DMS 273 (cell line): ENCODE results near the gene OSBP2.

Experiments
- DNase-seq: peaks from one replicate; lab custom pipeline; 2025; ENCODE audit not compliant: unreplicated experiment; lab: John Stamatoyannopoulos, UW

The OSBP2 gene

DNA sequence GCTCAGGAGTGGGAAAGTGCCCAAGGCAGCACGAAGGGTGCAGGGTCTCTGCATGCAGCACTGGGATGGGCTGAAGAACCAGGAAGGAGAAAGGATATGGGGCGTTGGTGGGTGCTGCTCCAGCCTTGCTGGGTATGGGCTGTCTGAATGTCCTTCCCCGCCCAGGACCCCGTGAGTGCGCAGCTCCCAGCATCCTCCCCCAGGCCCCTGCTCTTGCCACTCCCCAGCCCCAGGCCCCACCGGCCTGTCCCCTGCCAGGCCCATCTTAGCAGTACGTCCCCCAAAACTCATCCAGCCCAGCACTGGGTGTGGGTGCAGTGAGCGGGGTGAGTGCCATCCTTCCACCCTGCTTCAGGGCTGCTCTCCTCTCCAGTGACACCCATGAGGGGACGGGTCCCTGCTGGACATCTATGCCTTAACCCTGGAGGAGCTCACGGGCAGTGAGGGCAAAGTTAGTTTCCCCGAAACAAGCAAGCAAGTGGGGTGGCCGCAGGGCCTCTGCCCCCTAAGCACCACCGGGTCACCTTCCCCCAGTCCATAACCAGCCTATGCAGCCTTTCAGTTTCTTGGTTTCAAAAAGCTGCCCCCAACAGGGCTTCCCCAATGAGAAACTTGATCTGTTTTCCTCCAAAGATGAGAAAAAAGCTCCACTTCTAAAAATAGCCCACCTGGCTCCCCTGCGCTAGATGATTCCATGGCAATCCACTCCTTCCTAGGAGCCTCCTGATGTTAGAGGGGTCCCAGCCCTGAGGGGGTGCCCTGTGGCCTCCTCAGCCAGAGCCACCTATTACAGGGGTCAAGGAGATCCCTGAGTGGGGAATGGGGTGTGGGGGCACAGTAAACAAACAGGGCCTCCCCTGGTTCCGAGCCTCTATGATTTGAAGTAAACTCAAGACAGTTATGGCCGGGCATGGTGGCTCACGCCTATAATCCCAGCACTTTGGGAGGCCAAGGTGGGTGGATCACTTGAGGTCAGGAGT lies 170.1 kb downstream of the OSBP2 start:
- DNase-seq: no peak

DNA sequence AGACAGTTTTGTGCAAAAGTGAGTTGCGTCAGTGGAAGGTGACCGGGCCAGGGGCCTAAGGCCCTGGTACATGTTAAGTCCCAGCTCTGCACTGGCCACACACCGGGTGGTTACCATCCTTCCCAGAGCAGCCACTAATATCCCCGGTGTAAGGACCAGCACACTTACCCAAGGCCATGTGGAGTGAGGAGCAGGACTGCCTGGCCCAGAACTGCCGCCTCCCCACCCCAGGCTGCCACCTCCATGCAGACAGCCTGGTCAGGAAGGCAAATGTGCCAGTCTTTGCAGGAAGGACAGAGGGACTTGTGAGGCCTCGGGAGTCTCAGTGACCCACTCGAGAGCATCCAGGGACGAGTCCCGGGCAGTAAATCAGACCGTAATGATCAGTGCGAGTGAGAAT lies 171.0 kb downstream of the OSBP2 start:
- DNase-seq: no peak

- no peak for DNase-seq
Observed at GRCh38 chr22:30866216-30866615, 171.5 kb downstream of the OSBP2 start.

- DNase-seq: peak; percentile 4
Observed at GRCh38 chr22:30866811-30867271, 172.2 kb downstream of the OSBP2 start.

DNA sequence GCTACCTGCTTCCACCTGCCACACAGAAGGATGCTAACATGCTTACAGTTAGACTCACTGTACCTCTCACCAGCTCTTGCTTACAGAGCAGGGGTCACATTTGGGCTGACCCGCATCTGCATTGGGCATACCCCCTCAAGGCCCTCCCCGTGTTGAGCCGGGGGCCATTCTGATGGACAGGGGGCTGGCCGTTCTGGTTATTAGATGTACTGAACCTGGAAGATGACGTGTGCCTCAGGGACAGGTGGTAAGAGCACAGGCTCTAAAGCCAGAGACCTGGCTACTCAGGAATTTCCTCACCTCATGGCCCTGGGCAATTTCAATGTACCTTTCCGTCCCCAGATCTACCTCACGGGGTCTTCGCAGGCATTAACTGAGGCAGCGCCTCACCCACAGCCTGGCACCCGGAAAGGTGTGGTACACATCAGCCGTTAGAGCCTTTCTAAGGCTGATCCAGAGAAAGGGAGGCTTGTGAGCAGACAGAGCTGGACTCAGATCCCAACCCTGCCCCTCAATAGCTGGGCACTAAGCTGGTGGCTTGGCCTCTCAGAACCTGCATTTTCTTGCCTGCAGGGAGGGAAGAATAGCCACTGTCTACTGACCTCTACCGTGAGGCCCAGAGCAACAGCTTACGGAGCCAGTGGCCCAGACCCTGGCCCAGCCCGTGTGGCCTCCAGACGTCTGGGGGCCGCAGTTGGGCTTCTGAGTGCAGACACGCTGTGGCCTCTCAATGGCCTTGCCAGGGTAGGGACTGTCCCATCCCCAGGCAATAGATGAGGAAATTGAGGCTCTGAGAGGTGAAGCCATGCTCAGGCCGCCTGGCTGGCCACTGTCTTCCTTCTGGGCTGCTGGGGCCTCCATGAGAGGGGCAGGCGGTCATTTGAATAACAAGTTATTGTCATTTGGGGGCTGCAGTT lies 173.3 kb downstream of the OSBP2 start:
- DNase-seq: no peak

- DNase-seq: peak; percentile 10
Observed at GRCh38 chr22:30868663-30869385, 174.2 kb downstream of the OSBP2 start.

DNA sequence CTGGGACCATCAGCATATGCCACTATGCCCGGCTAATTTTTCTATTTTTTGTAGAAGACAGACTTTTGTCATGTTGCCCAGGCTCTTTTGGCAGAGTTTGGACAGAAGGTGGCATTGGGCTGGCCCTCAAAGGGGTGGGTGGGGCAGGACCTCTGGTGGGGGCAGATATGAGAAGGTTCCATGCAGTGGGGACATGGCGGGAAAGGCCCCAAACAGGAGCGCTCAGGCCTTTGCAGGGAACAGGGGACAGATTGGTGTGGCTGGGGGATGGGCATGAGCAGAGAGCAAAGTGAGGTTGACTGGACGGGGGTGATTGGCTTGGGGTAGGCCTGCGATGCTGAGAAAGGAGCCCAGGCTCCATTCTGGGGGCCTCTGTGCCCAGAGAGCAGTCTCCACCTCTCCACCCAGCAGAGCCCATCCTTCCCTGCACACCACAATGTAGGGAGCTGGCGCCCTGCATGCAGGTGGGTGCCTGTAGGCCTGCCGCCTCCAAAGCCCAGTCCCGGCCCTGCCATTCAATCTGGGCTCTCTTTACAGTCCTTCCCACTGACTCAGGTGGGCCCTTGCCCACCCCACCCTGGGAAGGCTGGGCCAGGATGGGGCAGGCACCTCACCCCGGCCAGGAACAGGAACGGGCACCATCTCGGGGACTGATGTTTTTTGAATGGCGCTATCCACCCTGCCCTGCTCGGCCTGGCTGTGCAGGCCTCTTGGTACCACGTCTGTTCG lies 175.2 kb downstream of the OSBP2 start:
- no peak for DNase-seq

DNA sequence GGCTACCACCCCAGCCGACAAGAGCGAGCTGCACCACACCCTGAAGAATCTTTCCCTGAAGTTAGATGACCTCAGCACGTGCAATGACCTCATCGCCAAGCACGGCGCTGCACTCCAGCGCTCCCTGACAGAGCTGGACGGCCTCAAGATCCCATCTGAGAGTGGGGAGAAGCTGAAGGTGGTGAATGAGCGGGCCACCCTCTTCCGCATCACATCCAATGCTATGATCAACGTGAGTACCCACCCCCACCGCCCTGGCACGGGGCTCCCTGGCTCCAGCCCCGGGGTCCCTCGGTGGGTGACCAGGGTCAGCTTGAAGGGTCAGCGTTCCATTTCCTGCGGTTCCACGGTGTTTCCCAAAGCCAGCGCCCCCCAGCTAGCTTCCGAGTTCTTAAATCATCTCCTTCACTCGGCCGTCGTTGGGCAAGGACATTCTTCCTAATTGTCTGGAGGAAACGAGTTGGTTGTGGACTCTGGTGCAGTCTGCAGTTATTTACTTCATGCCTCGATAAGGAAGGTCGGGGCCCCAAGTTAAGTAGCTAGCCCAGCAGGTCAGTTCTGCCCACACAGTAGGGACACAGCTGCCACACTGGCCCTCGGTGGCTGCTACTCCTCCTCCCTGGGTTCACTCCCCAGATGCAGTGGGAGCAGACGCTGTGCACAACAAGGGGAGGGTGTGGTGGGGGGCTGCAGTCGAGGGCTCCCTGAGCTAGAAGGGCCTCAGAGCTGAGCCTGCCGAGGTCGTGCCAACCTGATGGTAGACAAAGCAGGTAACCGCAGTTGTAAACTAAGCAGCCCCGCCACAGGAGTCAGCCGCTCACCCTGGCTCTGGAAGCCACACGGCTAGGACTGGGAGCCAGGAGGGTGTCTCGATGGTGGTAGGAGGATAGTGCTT lies 176.0 kb downstream of the OSBP2 start:
- no peak for DNase-seq

- no peak for DNase-seq
Observed at GRCh38 chr22:30871391-30872284, 177.0 kb downstream of the OSBP2 start.

- DNase-seq: no peak
Observed at GRCh38 chr22:30872285-30873041, 177.8 kb downstream of the OSBP2 start.

- DNase-seq: no peak
Observed at GRCh38 chr22:30873086-30873650, 178.5 kb downstream of the OSBP2 start.

DNA sequence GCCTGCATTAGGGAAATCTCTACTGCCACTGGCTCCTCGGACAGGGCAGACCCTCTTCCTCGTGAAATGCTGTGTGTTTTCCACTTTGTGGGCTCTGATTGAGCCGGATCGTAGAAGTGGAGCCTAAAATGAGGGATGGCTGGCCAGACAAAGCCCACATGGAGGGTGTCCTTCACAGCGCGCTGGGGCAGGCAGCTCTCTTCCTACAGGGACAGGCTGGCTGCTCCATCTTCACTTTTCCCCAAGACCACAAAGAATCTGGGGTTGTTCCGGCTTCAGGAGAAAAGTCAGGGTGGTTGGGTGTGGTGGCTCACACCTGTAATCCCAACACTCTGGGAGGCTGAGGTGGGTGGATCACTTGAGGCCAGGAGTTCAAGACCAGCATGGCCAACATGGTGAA lies 179.0 kb downstream of the OSBP2 start:
- no peak for DNase-seq

DNA sequence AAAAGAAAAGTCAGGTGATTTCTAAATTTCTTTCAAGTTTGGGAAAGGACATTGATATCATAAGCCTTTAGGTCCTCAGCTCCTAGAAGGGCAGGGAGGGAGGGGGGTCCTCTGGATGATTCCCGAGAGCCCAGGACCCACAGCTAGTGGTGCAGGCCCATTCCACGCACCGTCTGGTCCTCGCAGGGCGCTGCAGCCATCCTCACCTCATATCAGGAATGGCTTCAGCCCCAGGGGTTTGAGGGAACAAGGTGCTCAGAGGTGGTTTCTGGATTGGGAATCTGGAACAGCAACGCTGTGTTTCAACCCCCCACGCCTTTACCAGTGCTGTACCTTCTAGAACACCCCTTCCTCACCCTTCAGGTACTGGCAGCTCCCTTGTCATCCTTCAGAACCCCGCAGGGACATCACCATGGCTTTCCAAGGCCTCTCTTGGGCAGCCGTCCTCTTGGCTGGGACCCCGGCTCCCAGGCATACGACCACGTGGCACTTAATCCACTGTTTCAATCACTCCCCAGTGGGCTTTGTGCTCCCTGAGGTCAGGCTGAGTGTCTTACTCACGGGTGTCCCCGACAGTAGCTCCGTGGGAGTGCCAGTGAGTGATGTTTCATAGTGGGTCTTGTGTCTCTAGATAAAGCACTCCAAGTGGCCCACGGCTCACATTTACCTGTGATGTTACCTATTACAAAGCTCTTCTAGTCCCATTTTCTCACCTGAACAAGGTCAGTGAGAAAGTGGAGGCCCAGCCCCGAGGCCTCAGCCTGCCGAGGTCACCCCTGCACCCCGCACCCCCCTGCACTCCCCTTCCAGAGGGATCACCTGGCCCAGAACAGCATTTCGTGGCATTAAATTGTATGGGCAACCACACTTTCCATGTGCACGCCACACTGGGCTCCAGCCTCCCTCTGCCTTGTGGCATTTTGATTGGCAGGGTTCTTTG lies 180.0 kb downstream of the OSBP2 start:
- no peak for DNase-seq

GRCh38 chr22:30875481-30876215 lies 181.0 kb downstream of the OSBP2 start:
- DNase-seq: no peak

DNA sequence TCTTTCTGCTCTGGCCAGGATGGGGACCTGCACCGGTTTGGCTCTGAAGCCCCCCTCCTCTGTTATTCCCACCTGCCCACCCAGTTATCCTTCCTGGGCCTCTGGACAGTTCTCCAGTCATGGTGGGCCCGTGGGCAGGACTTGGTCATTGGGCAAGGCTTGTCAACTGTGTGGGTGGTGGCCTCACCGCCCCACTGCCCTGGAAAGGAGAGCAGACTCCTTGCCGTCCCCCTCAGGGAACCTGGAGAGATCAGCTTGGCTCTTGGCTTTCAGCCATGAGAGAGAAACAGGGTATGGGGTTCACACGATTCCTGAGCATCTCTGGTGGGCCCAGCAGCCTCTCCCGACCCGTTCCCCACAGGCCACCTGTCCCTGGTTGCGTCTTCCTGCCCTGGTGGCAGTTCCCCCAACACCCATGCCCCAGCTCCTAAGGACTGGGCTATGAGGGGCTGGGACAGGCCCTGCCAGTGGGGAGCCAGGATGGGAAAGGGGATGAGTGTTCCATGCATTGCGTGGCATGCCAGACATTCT lies 181.6 kb downstream of the OSBP2 start:
- DNase-seq: no peak
